ENCODE data around the gene BCL11B.

Gene BCL11B

DNA sequence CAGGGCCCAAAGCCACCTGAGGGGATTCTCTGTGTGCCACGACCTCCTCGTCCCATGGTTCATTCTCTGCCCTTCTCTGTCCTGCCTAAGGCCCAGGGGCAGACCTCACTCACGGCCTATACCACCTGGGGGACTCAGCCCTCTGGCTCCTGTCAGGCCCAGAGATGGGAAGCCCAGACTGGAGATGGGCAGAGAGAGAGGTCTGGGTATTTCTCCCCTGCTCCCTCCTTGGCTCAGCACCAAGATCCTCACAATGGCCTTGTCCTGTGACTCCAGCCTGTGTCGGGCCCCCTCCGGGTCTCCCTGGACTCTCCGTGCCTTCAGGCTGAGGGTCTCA lies 46.9 kb upstream of the BCL11B start:
- H3K27me3 ChIP-seq (ENCODE audit: control insufficient read depth in 1 of 2, insufficient read depth in 1 of 2, low read length in 2 of 2): peaks cover 4 to 8% of the 10 kb centered on the region in 2 experiments
- H3K18ac ChIP-seq (ENCODE audit: low read depth in 1 of 2, low read length in 2 of 2): no peak overlapping the region
- WGBS: 69% methylated on average over 5 of the region's 6 CpGs

DNA sequence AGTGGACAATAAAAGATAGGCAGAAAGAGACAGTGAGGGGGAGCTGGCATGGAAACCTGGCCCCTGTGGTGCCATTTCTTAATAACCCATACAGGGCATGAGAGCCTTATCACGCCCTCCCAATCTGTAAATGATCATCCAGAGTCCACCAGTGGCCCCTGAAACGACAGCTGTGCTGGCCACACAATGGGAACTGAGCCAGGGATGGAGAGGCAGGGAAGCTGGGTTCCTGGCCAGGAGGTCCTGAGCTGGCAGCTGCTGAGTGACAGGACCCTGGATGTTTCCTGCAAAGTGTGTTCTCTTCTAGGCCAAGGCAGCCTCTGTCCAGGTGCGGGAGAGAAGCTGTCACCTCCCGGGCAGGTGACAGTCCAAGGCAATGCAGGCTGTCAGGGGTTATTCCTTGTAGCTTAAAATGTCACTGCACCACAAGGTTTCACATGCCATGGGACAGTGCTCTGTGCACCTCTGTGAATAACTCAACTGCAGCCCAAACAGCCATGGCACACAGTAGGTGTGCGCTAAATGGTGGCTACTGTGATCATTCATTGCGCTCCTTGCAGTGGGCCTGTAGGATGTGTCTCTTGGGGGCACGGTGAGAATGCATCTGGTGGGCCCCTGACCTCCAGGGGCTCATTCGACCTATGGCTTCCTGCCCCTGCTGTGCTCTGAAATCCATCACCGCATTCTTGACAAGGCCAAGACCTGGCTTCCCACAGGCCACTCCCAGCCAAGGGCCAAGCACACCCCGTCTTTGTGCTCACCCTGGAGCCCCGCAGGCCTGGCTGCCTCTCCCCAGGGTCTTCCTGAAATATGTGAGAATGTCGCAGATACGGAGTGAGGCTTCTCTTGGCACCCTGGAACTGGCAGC lies 46.3 kb upstream of the BCL11B start:
- Histone ChIP-seq H3K23ac (ENCODE audit: low read length in 2 of 2) (no peak overlapping the region), H3K4ac (ENCODE audit: low read depth in 1 of 2, low read length in 2 of 2) (no peak overlapping the region), H2AK5ac (ENCODE audit: low read length, severe bottlenecking) (no peak overlapping the region), H3K18ac (ENCODE audit: low read depth in 1 of 2, low read length in 2 of 2) (no peak overlapping the region), H4K8ac (ENCODE audit: low read length) (no peak overlapping the region), H3K27me3 (ENCODE audit: control insufficient read depth in 1 of 2, insufficient read depth in 1 of 2, low read length in 2 of 2) (peaks cover 4 to 8% of the 10 kb centered on the region in 2 experiments), H4K91ac (ENCODE audit: low read length) (no peak overlapping the region), H3K79me1 (replicated peaks; ENCODE audit: low read length, poor library complexity, severe bottlenecking) (no peaks in the 10 kb centered on the region), H3K4me2 (ENCODE audit: low read length, poor library complexity, severe bottlenecking) (no peak overlapping the region), H2BK5ac (ENCODE audit: low read depth, low read length, poor library complexity, severe bottlenecking) (no peak overlapping the region), H3K36me3 (ENCODE audit: control insufficient read depth in 1 of 2, insufficient read depth in 2 of 2, low read depth in 1 of 2, low read length in 2 of 2) (no peaks in the 10 kb centered on the region), H2BK12ac (ENCODE audit: low read length in 2 of 2) (no peak overlapping the region), H2BK120ac (ENCODE audit: low read depth, low read length) (no peak overlapping the region), H3K4me3 (ENCODE audit: insufficient read depth in 1 of 2, low read depth in 1 of 2, low read length in 2 of 2) (no peak overlapping the region), H2BK15ac (ENCODE audit: low read depth, poor library complexity, severe bottlenecking) (no peak overlapping the region), H3K9ac (ENCODE audit: low read length) (no peak overlapping the region), H3K14ac (ENCODE audit: low read length in 2 of 2) (no peak overlapping the region), H3K9me3 (ENCODE audit: control insufficient read depth, low read length) (no peaks in the 10 kb centered on the region), H3K27ac (ENCODE audit: low read length, poor library complexity, severe bottlenecking) (no peak overlapping the region), H3K4me1 (ENCODE audit: control insufficient read depth, insufficient read depth, low read depth, low read length) (peaks cover 6% of the 10 kb centered on the region), H2AFZ (ENCODE audit: low read depth, low read length) (no peak overlapping the region)
- DNase-seq: no peak
- WGBS: 57% methylated on average over 13 of the region's 13 CpGs

More for the DNA sequence above, 46.9 kb upstream of the BCL11B start:
- H3K9ac ChIP-seq (ENCODE audit: low read length): no peak overlapping the region
- H2BK15ac ChIP-seq (ENCODE audit: low read depth, poor library complexity, severe bottlenecking): no peak overlapping the region
- H3K9me3 ChIP-seq (ENCODE audit: control insufficient read depth, low read length): no peaks in the 10 kb centered on the region
- DNase-seq: no peak
- H3K4me1 ChIP-seq (ENCODE audit: control insufficient read depth, insufficient read depth, low read depth, low read length): peaks cover 6% of the 10 kb centered on the region
- no peak overlapping the region for H3K23ac ChIP-seq (ENCODE audit: low read length in 2 of 2)
- no peak overlapping the region for H3K27ac ChIP-seq (ENCODE audit: low read length, poor library complexity, severe bottlenecking)
- no peak overlapping the region for H2AK5ac ChIP-seq (ENCODE audit: low read length, severe bottlenecking)
- H3K4ac ChIP-seq (ENCODE audit: low read depth in 1 of 2, low read length in 2 of 2): no peak overlapping the region
- no peaks in the 10 kb centered on the region for H3K36me3 ChIP-seq (ENCODE audit: control insufficient read depth in 1 of 2, insufficient read depth in 2 of 2, low read depth in 1 of 2, low read length in 2 of 2)
- H4K8ac ChIP-seq (ENCODE audit: low read length): no peak overlapping the region
- no peak overlapping the region for H3K4me2 ChIP-seq (ENCODE audit: low read length, poor library complexity, severe bottlenecking)
- no peaks in the 10 kb centered on the region for H3K79me1 ChIP-seq (replicated peaks; ENCODE audit: low read length, poor library complexity, severe bottlenecking)
- no peak overlapping the region for H2BK120ac ChIP-seq (ENCODE audit: low read depth, low read length)
- H2BK5ac ChIP-seq (ENCODE audit: low read depth, low read length, poor library complexity, severe bottlenecking): no peak overlapping the region
- H2AFZ ChIP-seq (ENCODE audit: low read depth, low read length): no peak overlapping the region
- no peak overlapping the region for H4K91ac ChIP-seq (ENCODE audit: low read length)
- no peak overlapping the region for H2BK12ac ChIP-seq (ENCODE audit: low read length in 2 of 2)
- no peak overlapping the region for H3K14ac ChIP-seq (ENCODE audit: low read length in 2 of 2)
- H3K4me3 ChIP-seq (ENCODE audit: insufficient read depth in 1 of 2, low read depth in 1 of 2, low read length in 2 of 2): no peak overlapping the region

DNA sequence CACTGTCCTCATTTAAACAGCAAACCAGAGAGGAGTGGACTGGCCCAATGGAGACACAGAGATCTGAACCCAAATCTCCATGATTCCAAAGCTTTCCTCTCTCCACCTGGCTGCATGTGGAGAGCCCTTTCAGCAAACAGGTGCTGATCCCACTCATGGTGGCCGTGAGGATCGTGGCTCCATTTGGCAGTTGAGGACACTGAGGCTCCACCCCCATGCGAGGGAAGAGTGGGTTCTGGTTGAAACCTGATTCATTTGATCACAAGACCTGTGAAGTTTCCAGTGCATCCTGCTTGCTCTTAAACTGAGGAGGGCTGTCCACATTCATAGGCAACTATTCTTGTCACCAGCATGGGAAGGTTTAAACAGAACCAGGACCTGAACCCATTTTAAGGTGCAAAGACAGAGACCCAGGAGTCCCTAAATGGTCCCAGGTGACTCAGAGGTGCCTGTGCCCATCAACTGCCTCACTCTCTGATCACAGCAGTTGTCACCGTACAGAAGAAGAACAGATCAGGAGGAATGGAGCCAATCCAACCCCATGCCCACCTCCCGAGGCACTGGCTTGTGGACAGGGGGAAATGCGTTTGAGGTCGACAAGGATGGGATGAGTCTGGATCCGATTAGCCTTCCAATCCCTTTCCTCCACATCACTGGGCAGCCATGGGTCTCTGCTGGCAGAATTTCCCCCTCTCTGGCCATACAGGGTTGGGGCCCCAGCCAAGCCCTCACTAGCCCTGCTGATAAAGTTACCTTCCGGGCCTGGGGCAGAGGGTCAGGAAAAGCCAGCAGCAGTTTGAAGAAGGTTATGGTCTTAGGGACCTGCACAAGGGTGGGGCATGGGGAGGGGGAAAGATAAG lies 45.5 kb upstream of the BCL11B start:
- no peak overlapping the region for H2BK12ac ChIP-seq (ENCODE audit: low read length in 2 of 2)
- H4K91ac ChIP-seq (ENCODE audit: low read length): no peak overlapping the region
- peaks cover 4 to 8% of the 10 kb centered on the region in 2 experiments for H3K27me3 ChIP-seq (ENCODE audit: control insufficient read depth in 1 of 2, insufficient read depth in 1 of 2, low read length in 2 of 2)
- no peak overlapping the region for H2BK5ac ChIP-seq (ENCODE audit: low read depth, low read length, poor library complexity, severe bottlenecking)
- no peak overlapping the region for H3K4ac ChIP-seq (ENCODE audit: low read depth in 1 of 2, low read length in 2 of 2)
- no peak overlapping the region for H3K27ac ChIP-seq (ENCODE audit: low read length, poor library complexity, severe bottlenecking)
- no peak overlapping the region for H2BK120ac ChIP-seq (ENCODE audit: low read depth, low read length)
- no peak overlapping the region for H3K4me3 ChIP-seq (ENCODE audit: insufficient read depth in 1 of 2, low read depth in 1 of 2, low read length in 2 of 2)
- H3K79me1 ChIP-seq (replicated peaks; ENCODE audit: low read length, poor library complexity, severe bottlenecking): no peaks in the 10 kb centered on the region
- 78% methylated on average over 9 of the region's 9 CpGs for WGBS
- DNase-seq: no peak
- H3K9me3 ChIP-seq (ENCODE audit: control insufficient read depth, low read length): no peaks in the 10 kb centered on the region
- H3K23ac ChIP-seq (ENCODE audit: low read length in 2 of 2): no peak overlapping the region
- H3K36me3 ChIP-seq (ENCODE audit: control insufficient read depth in 1 of 2, insufficient read depth in 2 of 2, low read depth in 1 of 2, low read length in 2 of 2): no peaks in the 10 kb centered on the region
- H3K9ac ChIP-seq (ENCODE audit: low read length): no peak overlapping the region
- H3K14ac ChIP-seq (ENCODE audit: low read length in 2 of 2): no peak overlapping the region
- H3K4me2 ChIP-seq (ENCODE audit: low read length, poor library complexity, severe bottlenecking): no peak overlapping the region
- H3K18ac ChIP-seq (ENCODE audit: low read depth in 1 of 2, low read length in 2 of 2): no peak overlapping the region
- peaks cover 6% of the 10 kb centered on the region for H3K4me1 ChIP-seq (ENCODE audit: control insufficient read depth, insufficient read depth, low read depth, low read length)
- H2BK15ac ChIP-seq (ENCODE audit: low read depth, poor library complexity, severe bottlenecking): no peak overlapping the region
- no peak overlapping the region for H4K8ac ChIP-seq (ENCODE audit: low read length)
- H2AK5ac ChIP-seq (ENCODE audit: low read length, severe bottlenecking): no peak overlapping the region
- no peak overlapping the region for H2AFZ ChIP-seq (ENCODE audit: low read depth, low read length)

All from mesenchymal stem cell (in vitro differentiated cells and primary cell).